ENCODE results near the gene COL27A1.

The COL27A1 gene

DNA sequence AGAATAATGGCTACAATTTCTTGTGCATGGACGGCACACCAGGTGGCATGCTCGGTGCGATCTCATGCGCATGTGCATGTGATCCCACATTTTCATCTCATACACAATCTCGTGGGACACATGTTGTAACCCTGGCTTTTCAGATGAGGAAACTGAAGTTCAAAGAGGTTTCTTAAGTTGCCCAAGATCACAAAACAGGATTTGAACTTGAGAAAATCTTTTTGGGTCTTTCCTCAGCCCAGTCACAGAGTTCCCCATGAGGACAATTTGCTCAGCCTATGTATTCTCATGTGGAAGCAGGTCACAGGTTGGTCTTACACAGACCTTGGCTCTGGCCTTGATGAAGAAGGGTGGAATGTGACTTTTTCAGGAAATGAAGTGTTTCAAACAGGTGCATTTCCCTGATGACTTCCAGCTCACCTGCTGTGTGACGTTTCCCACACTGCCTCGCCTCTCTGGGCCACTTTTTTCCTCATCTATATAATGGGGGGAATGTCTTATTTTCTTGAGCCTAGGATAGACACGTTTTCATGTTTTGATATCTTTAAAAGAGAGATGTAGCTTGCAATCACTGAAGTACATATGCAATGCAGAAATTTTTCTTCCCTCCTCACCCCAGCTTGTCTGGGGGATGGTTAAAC, 160.5 kb downstream of the COL27A1 start:
- no peak for TF ChIP-seq FOXP2 (optimal IDR thresholded peaks at IDR 0.05; ENCODE audit: borderline replicate concordance, extremely low read depth, extremely low read length, insufficient read depth)
- no peak for TF ChIP-seq REST (IDR thresholded peaks at IDR 0.05; ENCODE audit: insufficient read depth in 1 of 2, low read depth in 2 of 2, low read length in 2 of 2)
- no peak for TF ChIP-seq SIN3A (IDR thresholded peaks at IDR 0.05; ENCODE audit: borderline replicate concordance, insufficient read depth, low read length)
- TF ChIP-seq TAF1 (IDR thresholded peaks at IDR 0.05; ENCODE audit: borderline replicate concordance, insufficient read depth, low read length), result no peak
- no peak for TF ChIP-seq POLR2AphosphoS5 (IDR thresholded peaks at IDR 0.05; ENCODE audit: low read depth, low read length)

- no peak for TF ChIP-seq REST (IDR thresholded peaks at IDR 0.05; ENCODE audit: insufficient read depth in 1 of 2, low read depth in 2 of 2, low read length in 2 of 2)
- TF ChIP-seq FOXP2 (optimal IDR thresholded peaks at IDR 0.05; ENCODE audit: borderline replicate concordance, extremely low read depth, extremely low read length, insufficient read depth), result no peak
- no peak for TF ChIP-seq POLR2AphosphoS5 (IDR thresholded peaks at IDR 0.05; ENCODE audit: low read depth, low read length)
- no peak for TF ChIP-seq SIN3A (IDR thresholded peaks at IDR 0.05; ENCODE audit: borderline replicate concordance, insufficient read depth, low read length)
- no peak for TF ChIP-seq TAF1 (IDR thresholded peaks at IDR 0.05; ENCODE audit: borderline replicate concordance, insufficient read depth, low read length)
Observed at GRCh38 chr9:114316605-114317230, 161.4 kb downstream of the COL27A1 start.

DNA sequence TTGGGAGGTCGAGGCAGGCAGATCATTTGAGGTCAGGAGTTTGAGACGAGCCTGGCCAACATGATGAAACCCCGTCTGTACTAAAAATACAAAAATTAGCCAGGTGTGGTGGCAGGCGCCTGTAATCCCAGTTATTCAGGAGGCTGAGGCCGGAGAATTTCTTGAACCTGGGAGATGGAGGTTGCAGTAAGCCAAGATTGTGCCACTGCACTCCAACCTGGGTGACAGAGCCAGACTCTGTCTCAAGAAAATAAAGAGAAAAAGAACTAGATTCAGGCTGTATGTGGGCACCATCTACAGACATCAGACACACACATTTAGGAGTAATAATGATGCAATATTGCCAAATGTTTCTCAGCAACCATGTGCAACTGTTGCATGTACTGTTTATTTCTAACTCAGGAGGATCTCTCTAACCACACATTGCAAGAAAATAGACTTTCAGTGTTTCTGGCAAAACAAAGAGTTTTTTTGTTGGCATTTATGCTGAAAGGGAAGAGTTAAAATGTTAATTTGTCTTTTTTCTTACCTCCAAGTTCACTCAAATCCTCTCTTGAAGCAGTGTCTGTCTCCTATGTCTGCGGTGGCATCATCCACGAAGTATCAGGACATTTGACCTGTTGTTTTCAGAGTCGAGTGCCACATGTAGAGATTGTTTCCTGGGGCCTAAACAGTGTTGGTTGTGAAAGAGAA, 162.5 kb downstream of the COL27A1 start:
- TF ChIP-seq FOXP2 (optimal IDR thresholded peaks at IDR 0.05; ENCODE audit: borderline replicate concordance, extremely low read depth, extremely low read length, insufficient read depth) (no peak), SIN3A (IDR thresholded peaks at IDR 0.05; ENCODE audit: borderline replicate concordance, insufficient read depth, low read length) (no peak), TAF1 (IDR thresholded peaks at IDR 0.05; ENCODE audit: borderline replicate concordance, insufficient read depth, low read length) (no peak)

DNA sequence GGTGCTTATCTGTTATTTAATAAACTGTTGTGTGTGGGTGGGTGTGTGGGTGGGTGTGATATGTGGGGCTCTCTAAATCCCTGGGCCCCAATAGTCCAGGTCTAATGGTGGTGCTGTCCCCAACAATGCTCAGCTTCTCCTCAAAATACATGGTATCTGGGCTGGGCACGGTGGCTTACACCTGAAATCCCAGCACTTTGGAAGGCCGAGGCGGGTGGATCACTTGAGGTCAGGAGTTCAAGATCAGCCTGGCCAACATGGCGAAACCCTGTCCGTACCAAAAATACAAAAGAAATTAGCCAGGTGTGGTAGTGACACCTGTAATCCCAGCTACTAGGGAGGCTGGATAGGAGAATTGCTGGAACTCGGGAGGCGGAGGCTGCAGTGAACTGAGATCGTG, 163.1 kb downstream of the COL27A1 start:
- TF ChIP-seq SIN3A (IDR thresholded peaks at IDR 0.05; ENCODE audit: borderline replicate concordance, insufficient read depth, low read length), result no peak
- TF ChIP-seq TAF1 (IDR thresholded peaks at IDR 0.05; ENCODE audit: borderline replicate concordance, insufficient read depth, low read length), result no peak
- TF ChIP-seq REST (IDR thresholded peaks at IDR 0.05; ENCODE audit: insufficient read depth in 1 of 2, low read depth in 2 of 2, low read length in 2 of 2), result no peak
- no peak for TF ChIP-seq POLR2AphosphoS5 (IDR thresholded peaks at IDR 0.05; ENCODE audit: low read depth, low read length)
- TF ChIP-seq FOXP2 (optimal IDR thresholded peaks at IDR 0.05; ENCODE audit: borderline replicate concordance, extremely low read depth, extremely low read length, insufficient read depth), result no peak

- TF ChIP-seq FOXP2 (optimal IDR thresholded peaks at IDR 0.05; ENCODE audit: borderline replicate concordance, extremely low read depth, extremely low read length, insufficient read depth) (no peak), SIN3A (IDR thresholded peaks at IDR 0.05; ENCODE audit: borderline replicate concordance, insufficient read depth, low read length) (no peak), POLR2AphosphoS5 (IDR thresholded peaks at IDR 0.05; ENCODE audit: low read depth, low read length) (no peak), REST (IDR thresholded peaks at IDR 0.05; ENCODE audit: insufficient read depth in 1 of 2, low read depth in 2 of 2, low read length in 2 of 2) (no peak), TAF1 (IDR thresholded peaks at IDR 0.05; ENCODE audit: borderline replicate concordance, insufficient read depth, low read length) (no peak)
Observed at GRCh38 chr9:114319147-114319546, 163.8 kb downstream of the COL27A1 start.
